K562 (cell line): Measurements from ENCODE around the gene OR10G3. TPM values are rescaled to one million over a fixed set of nuclear protein-coding genes. Genes with fewer than 3 reads are reported as not detected.
A peak's percentile ranks its signal among the peaks of the same experiment; 100 is the strongest.

Experiments used
- ATAC-seq: fragments of 200-7000 bp; cut with Tn5 transposase; 3 replicates; pipeline ENCODE4 v1.9.1; 2020; ENCODE audit warnings: moderate library complexity
- BruUV-seq: library from RNA; stranded (reverse); fragments of 400-500 nt; replicated peaks from 2 replicates; lab custom pipeline; 2021; lab: Mats Ljungman, UMichigan
- CTCF ChIA-PET: fragments of 300-600 bp; formaldehyde crosslinking; extraction: SDS; loops from one replicate; lab custom pipeline; 2021; ENCODE audit warnings: low intra/inter-chr PET ratio; lab: Yijun Ruan, JAX
- POLR2A ChIA-PET: fragments of 300-600, 350-650 bp; sonication (Branson Sonifier 250); formaldehyde crosslinking; extraction: SDS; loops from one replicate; lab custom pipeline; 2021; ENCODE audit warnings: antibody characterized with exemption, inconsistent platforms; lab: Yijun Ruan, JAX
- DNase-seq, 4 experiments: peaks; one replicate each; pipeline versions ENCODE4 v3.0.0 to v3.0.0-alpha.2; 2011 to 2018; ENCODE audit warnings: low spot score in 3 of 4, mixed read lengths in 3 of 4; ENCODE audit errors: extremely low read depth in 1 of 4
- FAIRE-seq: peaks from 2 replicates; lab custom pipeline; 2011; peaks lifted over from hg19 to GRCh38; lab: Jason Lieb, UNC
- H2AFZ ChIP-seq: 2 replicates; pipeline ENCODE4 v1.6.0; 2011; ENCODE audit warnings: low read depth, low read length, control low read depth, inconsistent platforms
- H3K27ac ChIP-seq: fragments of 200-600 bp; 3 replicates; pipeline ENCODE4 v1.8.0; 2011; ENCODE audit warnings: low read depth, mild to moderate bottlenecking, control low read depth, inconsistent platforms, low read length, moderate library complexity, mixed read lengths; ENCODE audit errors: extremely low read depth
- H3K27me3 ChIP-seq, 2 experiments: fragments of 300-600 bp in 1 of 2; 2 replicates in 1 of 2; 3 replicates in 1 of 2; pipeline versions ENCODE4 v1.6.0 to v1.8.0; 2011; ENCODE audit warnings: inconsistent platforms in 2 of 2, low read length in 2 of 2, mild to moderate bottlenecking in 1 of 2, mixed read lengths in 1 of 2, moderate library complexity in 1 of 2; ENCODE audit not compliant: control insufficient read depth in 2 of 2, insufficient read depth in 2 of 2
- H3K36me3 ChIP-seq: fragments of 300-600 bp; 3 replicates; pipeline ENCODE4 v1.8.0; 2011; ENCODE audit warnings: mild to moderate bottlenecking, low read length, inconsistent platforms; ENCODE audit not compliant: control insufficient read depth, insufficient read depth
- H3K4me1 ChIP-seq, 2 experiments: fragments of 200-600 bp in 1 of 2; replicated peaks in 1 of 2; 2 replicates in 1 of 2; 3 replicates in 1 of 2; pipeline versions ENCODE4 v1.5.1 to v1.8.0; 2011; ENCODE audit warnings: inconsistent platforms in 2 of 2, low read length in 2 of 2, mild to moderate bottlenecking in 1 of 2, mixed read lengths in 1 of 2, moderate library complexity in 1 of 2; ENCODE audit not compliant: control insufficient read depth in 2 of 2, insufficient read depth in 2 of 2
- H3K4me2 ChIP-seq: 2 replicates; pipeline ENCODE4 v1.6.1; 2011; ENCODE audit warnings: low read length, control low read depth, inconsistent platforms, mixed read lengths; ENCODE audit not compliant: insufficient read depth
- H3K4me3 ChIP-seq: fragments of 200-600 bp; sonication (generic), shearing (Covaris generic); 2 replicates; pipeline ENCODE4 v1.5.1; 2016; ENCODE audit warnings: control low read depth, inconsistent platforms
- H3K79me2 ChIP-seq: fragments of 200-600 bp; 3 replicates; pipeline ENCODE4 v1.8.0; 2011; ENCODE audit warnings: low read length, inconsistent platforms; ENCODE audit not compliant: control insufficient read depth, insufficient read depth
- H3K9ac ChIP-seq, 2 experiments: 2 replicates each; pipeline versions ENCODE4 v1.6.0 to v1.6.1; 2011; ENCODE audit warnings: low read depth in 2 of 2, low read length in 2 of 2, control low read depth in 1 of 2, inconsistent platforms in 1 of 2, mild to moderate bottlenecking in 1 of 2, mixed read lengths in 1 of 2; ENCODE audit not compliant: insufficient read depth in 1 of 2
- H3K9me1 ChIP-seq: one replicate; pipeline ENCODE4 v1.6.0; 2011; ENCODE audit warnings: inconsistent platforms, mild to moderate bottlenecking, low read length, moderate library complexity; ENCODE audit not compliant: control insufficient read depth, insufficient read depth
- H3K9me3 ChIP-seq: replicated peaks from 2 replicates; pipeline ENCODE4 v1.5.1; 2011; ENCODE audit warnings: low read depth, low read length, inconsistent platforms; ENCODE audit not compliant: control insufficient read depth, insufficient read depth
- H4K20me1 ChIP-seq: replicated peaks from 2 replicates; pipeline ENCODE4 v1.6.1; 2011; ENCODE audit warnings: low read length, inconsistent platforms, mixed read lengths; ENCODE audit not compliant: control insufficient read depth, insufficient read depth
- DMBX1 ChIP-seq: fragments of 250-450 bp; sonication (Bioruptor Pico); IDR thresholded peaks from 2 replicates; pipeline ENCODE4 v1.8.0; 2022; ENCODE audit warnings: inconsistent platforms, mild to moderate bottlenecking, moderate library complexity, borderline replicate concordance
- ETV1 ChIP-seq: fragments of 450-650 bp; conservative IDR thresholded peaks from 2 replicates; pipeline ENCODE4 v1.6.1; 2016; ENCODE audit warnings: missing genetic modification characterization, control low read depth, low read depth, missing compliant biosample characterization
- GATA2 ChIP-seq: sonication (generic); formaldehyde crosslinking; IDR thresholded peaks from 2 replicates; pipeline ENCODE4 v1.4.0; 2020; ENCODE audit warnings: mild to moderate bottlenecking, missing genetic modification reagents
- HMGN3 ChIP-seq: IDR thresholded peaks from 2 replicates; pipeline ENCODE4 v1.6.1; 2011; ENCODE audit warnings: borderline replicate concordance, low read depth, mild to moderate bottlenecking, mixed read lengths, low read length; ENCODE audit not compliant: insufficient read length; ENCODE audit errors: extremely low read depth
- HNRNPK ChIP-seq: fragments of 200-400 bp; formaldehyde crosslinking; IDR thresholded peaks from one replicate; pipeline ENCODE4 v1.6.1; 2018; ENCODE audit warnings: mild to moderate bottlenecking, low read depth, low read length; ENCODE audit not compliant: poor library complexity, severe bottlenecking
- ID3 ChIP-seq, 2 experiments: fragments of 250-450 bp in 1 of 2; fragments of 450-650 bp in 1 of 2; sonication (Bioruptor Pico) in 1 of 2; IDR thresholded peaks; 2 replicates each; pipeline versions ENCODE4 v1.6.1 to v1.8.0; 2016 to 2021; ENCODE audit warnings: mild to moderate bottlenecking in 2 of 2, moderate library complexity in 2 of 2, missing compliant biosample characterization in 1 of 2, missing genetic modification characterization in 1 of 2
- IFI16 ChIP-seq: fragments of 250-450 bp; sonication (Bioruptor Pico); IDR thresholded peaks from 2 replicates; pipeline ENCODE4 v2.1.2; 2022; ENCODE audit warnings: mild to moderate bottlenecking, inconsistent platforms
- MAZ ChIP-seq, 2 experiments: fragments of 450-650 bp in 1 of 2; sonication (generic) in 1 of 2; formaldehyde crosslinking; IDR thresholded peaks in 1 of 2; conservative IDR thresholded peaks in 1 of 2; 2 replicates each; pipeline versions ENCODE4 v1.4.0 to v1.5.0; 2020; ENCODE audit warnings: mild to moderate bottlenecking in 1 of 2, missing genetic modification reagents in 1 of 2
- NEUROD1 ChIP-seq: fragments of 150-350 bp; IDR thresholded peaks from 2 replicates; pipeline ENCODE4 v1.6.1; 2014; ENCODE audit warnings: borderline replicate concordance, low read length, low read depth; ENCODE audit not compliant: partially characterized antibody
- THRAP3 ChIP-seq: fragments of 450-650 bp; IDR thresholded peaks from 2 replicates; pipeline ENCODE4 v1.6.1; 2016; ENCODE audit warnings: mild to moderate bottlenecking, inconsistent platforms, borderline replicate concordance
- ZBTB2 ChIP-seq: fragments of 450-650 bp; IDR thresholded peaks from 2 replicates; pipeline ENCODE4 v1.6.1; 2016; ENCODE audit warnings: antibody characterized with exemption
- ZBTB7A ChIP-seq: IDR thresholded peaks from 2 replicates; pipeline ENCODE4 v1.6.1; 2011; ENCODE audit warnings: low read depth, mild to moderate bottlenecking, low read length, moderate library complexity, borderline replicate concordance; ENCODE audit not compliant: control insufficient read depth
- ZNF12 ChIP-seq: sonication (generic); formaldehyde crosslinking; IDR thresholded peaks from 2 replicates; pipeline ENCODE4 v1.4.0; 2020; ENCODE audit warnings: mild to moderate bottlenecking, missing genetic modification reagents
- ZNF124 ChIP-seq: sonication (generic); formaldehyde crosslinking; IDR thresholded peaks from 2 replicates; pipeline ENCODE4 v1.8.1; 2022; ENCODE audit warnings: missing genetic modification reagents
- ZNF224 ChIP-seq: sonication (generic); formaldehyde crosslinking; IDR thresholded peaks from 2 replicates; pipeline ENCODE4 v1.8.0; 2022; ENCODE audit warnings: mild to moderate bottlenecking, missing genetic modification reagents
- ZNF830 ChIP-seq: fragments of 250-450 bp; sonication (Bioruptor Pico); IDR thresholded peaks from 2 replicates; pipeline ENCODE4 v1.5.0; 2021; ENCODE audit warnings: mild to moderate bottlenecking
- ZSCAN32 ChIP-seq: fragments of 450-650 bp; formaldehyde crosslinking; IDR thresholded peaks from 2 replicates; pipeline ENCODE4 v1.4.0; 2020; ENCODE audit warnings: mild to moderate bottlenecking, moderate library complexity
- WGBS: fragments of 100-300 bp; shearing (Covaris generic); methylation state at CpG from one replicate; pipeline ENCODE4 v1.1.6; 2016; ENCODE audit warnings: low coverage, mixed read lengths; ENCODE audit not compliant: insufficient coverage; ENCODE audit errors: missing lambda C conversion rate; 5-methylcytosine and 5-hydroxymethylcytosine counted together
- in situ Hi-C: fragments of 300-500 bp; cut with MboI; formaldehyde crosslinking; loops from 4 replicates; pipeline ENCODE4 v1.15.0; 2018; ENCODE audit warnings: inconsistent platforms, mixed read lengths
- intact Hi-C: fragments of 100-400 bp; cut with micrococcal nuclease; formaldehyde crosslinking; loops from 2 replicates; pipeline ENCODE4 v1.14.2; 2022
- polyA plus RNA-seq, 8 experiments: library from polyadenylated mRNA; depleted of rRNA in 4 of 8; stranded (reverse) in 5 of 8; unstranded in 3 of 8; fragments of >200 nt; fragmentation: Nextera tagmentation in 2 of 8; fragmentation: Illumina TruSeq in 1 of 8; extraction: Ambion mirVana in 2 of 8; extraction: Trizol in 1 of 8; gene quantifications; 2 replicates each; pipeline versions ENCODE4 v1.2.1 to v1.2.3, GENCODE V29; 2011 to 2014; ENCODE audit warnings: inconsistent platforms in 1 of 8, missing spikeins in 1 of 8
- total RNA-seq, 7 experiments: library from RNA; depleted of rRNA in 6 of 7; stranded (reverse); fragments of >200 nt in 6 of 7; fragmentation: Illumina TruSeq in 2 of 7; extraction: Trizol in 2 of 7; gene quantifications; 2 replicates each; pipeline versions ENCODE4 v1.2.1 to v1.2.3, GENCODE V29; 2011 to 2021; ENCODE audit warnings: low replicate concordance in 1 of 7

The OR10G3 gene
- total and polyA plus RNA-seq, 9 of the 15 experiments (the other 6 are each of a cell fraction or from before 2014, with no cell fraction given), result not detected

- BruUV-seq, result no TSS peak
- in situ Hi-C loops (no loop called here), intact Hi-C loops (no loop called here)
- TF ChIP-seq HMGN3 (no peak), IFI16 (CRISPR knock-in tag) (no peak), HNRNPK (no peak), ZSCAN32 (no peak), THRAP3 (no peak), ZNF830 (no peak), NEUROD1 (no peak), ZNF124 (CRISPR knock-in tag) (no peak), ZBTB7A (no peak), ZNF12 (no peak), ETV1 (tag) (no peak), ZNF224 (no peak), MAZ (CRISPR knock-in tag; conservative IDR thresholded peaks at IDR 0.05 in 1 of 2, IDR thresholded peaks at IDR 0.05 in 1 of 2) (no peak), DMBX1 (CRISPR knock-in tag) (no peak), ID3 (CRISPR knock-in tag; IDR thresholded peaks at IDR 0.05) (no peak), ID3 (tag; IDR thresholded peaks at IDR 0.05) (no peak), ZBTB2 (no peak), GATA2 (CRISPR knock-in tag) (no peak)
- peak; percentile 64; the same call in 2 of the 3 replicates for ATAC-seq
- Histone ChIP-seq H3K9ac (no peak overlapping the region), H3K79me2 (no peaks in the 10 kb centered on the region), H3K4me2 (no peak overlapping the region), H3K27ac (no peak overlapping the region), H2AFZ (peak overlapping the region; percentile 91), H4K20me1 (no peaks in the 10 kb centered on the region), H3K9me1 (no peaks in the 10 kb centered on the region), H3K4me1 (peaks cover 0 to 3% of the 10 kb centered on the region in 2 experiments; a peak in 3 of 5 replicates), H3K36me3 (no peaks in the 10 kb centered on the region), H3K9me3 (no peaks in the 10 kb centered on the region), H3K27me3 (no peaks in the 10 kb centered on the region), H3K4me3 (no peak overlapping the region)
- FAIRE-seq, result no peak
- no peak for DNase-seq
- ChIA-PET POLR2A (no interaction called here), CTCF (no interaction called here)
- WGBS, result 32% methylated on average over 7 of the region's 7 CpGs
Observed at GRCh38 chr14:21543521-21543960, 36.3 kb downstream of the OR10G3 start.
